HepG2 (cell line): Measurements from ENCODE around the gene GGT7. TPM values are rescaled to one million over a fixed set of nuclear protein-coding genes. Genes with fewer than 3 reads are reported as not detected.

Experiments used
- ATAD3A ChIP-seq: sonication (generic); formaldehyde crosslinking; IDR thresholded peaks from 2 replicates; pipeline ENCODE4 v1.4.0; 2020; ENCODE audit warnings: missing genetic modification reagents
- KLF15 ChIP-seq: sonication (generic); formaldehyde crosslinking; IDR thresholded peaks from 2 replicates; pipeline ENCODE4 v1.8.1; 2023; ENCODE audit warnings: borderline replicate concordance, mild to moderate bottlenecking, inconsistent platforms, missing genetic modification reagents, mixed read lengths
- MTA1 ChIP-seq: sonication (generic); formaldehyde crosslinking; IDR thresholded peaks from 2 replicates; pipeline ENCODE4 v1.4.0; 2020; ENCODE audit warnings: missing genetic modification reagents, mild to moderate bottlenecking, borderline replicate concordance
- NFATC3 ChIP-seq: sonication (generic); formaldehyde crosslinking; IDR thresholded peaks from 2 replicates; pipeline ENCODE4 v1.5.1; 2020; ENCODE audit warnings: mild to moderate bottlenecking, missing genetic modification reagents
- NFYC ChIP-seq: IDR thresholded peaks from 2 replicates; pipeline ENCODE4 v1.6.1; 2016; ENCODE audit warnings: missing genetic modification reagents, missing compliant biosample characterization
- PTBP1 ChIP-seq: fragments of 200-400 bp; formaldehyde crosslinking; IDR thresholded peaks from 2 replicates; pipeline ENCODE4 v1.6.1; 2018; ENCODE audit warnings: low read length, low read depth; ENCODE audit not compliant: poor library complexity, severe bottlenecking
- ZNF3 ChIP-seq: IDR thresholded peaks from 2 replicates; pipeline ENCODE4 v1.7.0; 2017; ENCODE audit warnings: inconsistent platforms
- ZNF331 ChIP-seq: sonication (generic); formaldehyde crosslinking; IDR thresholded peaks from 2 replicates; pipeline ENCODE4 v1.4.0; 2020; ENCODE audit warnings: missing genetic modification reagents
- ZNF773 ChIP-seq: sonication (generic); formaldehyde crosslinking; IDR thresholded peaks from 2 replicates; pipeline ENCODE4 v1.4.0; 2020; ENCODE audit warnings: missing genetic modification reagents, borderline replicate concordance
- ZNF777 ChIP-seq: sonication (generic); formaldehyde crosslinking; IDR thresholded peaks from 2 replicates; pipeline ENCODE4 v1.4.0; 2020; ENCODE audit warnings: missing genetic modification reagents
- polyA plus RNA-seq, 8 experiments: library from polyadenylated mRNA; depleted of rRNA in 3 of 8; stranded (reverse) in 7 of 8; unstranded in 1 of 8; fragments of >200 nt; fragmentation: Illumina TruSeq in 4 of 8; extraction: Trizol in 4 of 8; gene quantifications; 2 replicates each; pipeline versions ENCODE4 v1.2.1 to v1.2.3, GENCODE V29; 2011 to 2016; ENCODE audit warnings: low read depth in 4 of 8, missing spikeins in 1 of 8, mixed read lengths in 1 of 8; ENCODE audit not compliant: insufficient read depth in 1 of 8
- total RNA-seq, 5 experiments: library from RNA; depleted of rRNA; stranded (reverse); fragments of >200 nt; fragmentation: Illumina TruSeq; extraction: Trizol; gene quantifications; 2 replicates each; pipeline ENCODE4 v1.2.3, GENCODE V29; 2016; ENCODE audit warnings: low read depth in 1 of 5
- TF ChIP-seq, protein P1 (sequence below): sonication (generic); formaldehyde crosslinking; IDR thresholded peaks from 2 replicates; pipeline ENCODE4 v1.4.0; 2020; ENCODE audit warnings: missing genetic modification reagents, borderline replicate concordance
- TF ChIP-seq, protein P2 (sequence below): sonication (generic); formaldehyde crosslinking; IDR thresholded peaks from 2 replicates; pipeline ENCODE4 v1.4.0; 2020; ENCODE audit warnings: mild to moderate bottlenecking, missing genetic modification reagents, borderline replicate concordance
- TF ChIP-seq, protein P3 (sequence below): sonication (generic); formaldehyde crosslinking; conservative IDR thresholded peaks from 2 replicates; pipeline ENCODE4 v1.8.1; 2023; ENCODE audit warnings: missing genetic modification reagents
- TF ChIP-seq, protein P4 (sequence below): sonication (generic); formaldehyde crosslinking; IDR thresholded peaks from 2 replicates; pipeline ENCODE4 v1.9.0; 2021; ENCODE audit warnings: missing genetic modification reagents, borderline replicate concordance
- TF ChIP-seq, protein P5 (sequence below): sonication (generic); formaldehyde crosslinking; IDR thresholded peaks from 2 replicates; pipeline ENCODE4 v1.4.0; 2020; ENCODE audit warnings: mild to moderate bottlenecking, low read depth, missing genetic modification reagents

Gene GGT7
- total and polyA plus RNA-seq, 2 of the 13 experiments (the other 11 are each of a cell fraction or from before 2014, with no cell fraction given) = 6.6 to 23.0 TPM

DNA sequence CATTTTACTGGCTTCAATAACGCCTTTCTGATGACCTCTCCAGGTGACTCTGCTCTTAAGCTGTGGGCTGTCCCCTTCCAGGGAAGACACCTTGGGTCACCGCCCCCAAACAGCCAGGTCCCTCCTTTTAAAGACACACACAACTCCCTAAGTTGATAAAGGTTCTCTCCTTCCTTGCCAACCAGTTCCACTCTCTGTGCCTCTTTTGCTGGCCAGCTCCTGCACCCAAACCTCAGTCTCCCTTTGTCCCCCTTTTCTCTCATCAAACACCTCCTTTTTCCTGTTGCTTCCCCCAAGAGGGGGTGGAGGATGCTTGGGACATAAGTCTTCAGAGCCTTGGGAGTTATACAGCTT lies 48.2 kb downstream of the GGT7 start (continued):
- TF ChIP-seq, protein P1, sequence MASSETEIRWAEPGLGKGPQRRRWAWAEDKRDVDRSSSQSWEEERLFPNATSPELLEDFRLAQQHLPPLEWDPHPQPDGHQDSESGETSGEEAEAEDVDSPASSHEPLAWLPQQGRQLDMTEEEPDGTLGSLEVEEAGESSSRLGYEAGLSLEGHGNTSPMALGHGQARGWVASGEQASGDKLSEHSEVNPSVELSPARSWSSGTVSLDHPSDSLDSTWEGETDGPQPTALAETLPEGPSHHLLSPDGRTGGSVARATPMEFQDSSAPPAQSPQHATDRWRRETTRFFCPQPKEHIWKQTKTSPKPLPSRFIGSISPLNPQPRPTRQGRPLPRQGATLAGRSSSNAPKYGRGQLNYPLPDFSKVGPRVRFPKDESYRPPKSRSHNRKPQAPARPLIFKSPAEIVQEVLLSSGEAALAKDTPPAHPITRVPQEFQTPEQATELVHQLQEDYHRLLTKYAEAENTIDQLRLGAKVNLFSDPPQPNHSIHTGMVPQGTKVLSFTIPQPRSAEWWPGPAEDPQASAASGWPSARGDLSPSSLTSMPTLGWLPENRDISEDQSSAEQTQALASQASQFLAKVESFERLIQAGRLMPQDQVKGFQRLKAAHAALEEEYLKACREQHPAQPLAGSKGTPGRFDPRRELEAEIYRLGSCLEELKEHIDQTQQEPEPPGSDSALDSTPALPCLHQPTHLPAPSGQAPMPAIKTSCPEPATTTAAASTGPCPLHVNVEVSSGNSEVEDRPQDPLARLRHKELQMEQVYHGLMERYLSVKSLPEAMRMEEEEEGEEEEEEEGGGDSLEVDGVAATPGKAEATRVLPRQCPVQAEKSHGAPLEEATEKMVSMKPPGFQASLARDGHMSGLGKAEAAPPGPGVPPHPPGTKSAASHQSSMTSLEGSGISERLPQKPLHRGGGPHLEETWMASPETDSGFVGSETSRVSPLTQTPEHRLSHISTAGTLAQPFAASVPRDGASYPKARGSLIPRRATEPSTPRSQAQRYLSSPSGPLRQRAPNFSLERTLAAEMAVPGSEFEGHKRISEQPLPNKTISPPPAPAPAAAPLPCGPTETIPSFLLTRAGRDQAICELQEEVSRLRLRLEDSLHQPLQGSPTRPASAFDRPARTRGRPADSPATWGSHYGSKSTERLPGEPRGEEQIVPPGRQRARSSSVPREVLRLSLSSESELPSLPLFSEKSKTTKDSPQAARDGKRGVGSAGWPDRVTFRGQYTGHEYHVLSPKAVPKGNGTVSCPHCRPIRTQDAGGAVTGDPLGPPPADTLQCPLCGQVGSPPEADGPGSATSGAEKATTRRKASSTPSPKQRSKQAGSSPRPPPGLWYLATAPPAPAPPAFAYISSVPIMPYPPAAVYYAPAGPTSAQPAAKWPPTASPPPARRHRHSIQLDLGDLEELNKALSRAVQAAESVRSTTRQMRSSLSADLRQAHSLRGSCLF (CRISPR knock-in tag) = no peak
- TF ChIP-seq, protein P2, sequence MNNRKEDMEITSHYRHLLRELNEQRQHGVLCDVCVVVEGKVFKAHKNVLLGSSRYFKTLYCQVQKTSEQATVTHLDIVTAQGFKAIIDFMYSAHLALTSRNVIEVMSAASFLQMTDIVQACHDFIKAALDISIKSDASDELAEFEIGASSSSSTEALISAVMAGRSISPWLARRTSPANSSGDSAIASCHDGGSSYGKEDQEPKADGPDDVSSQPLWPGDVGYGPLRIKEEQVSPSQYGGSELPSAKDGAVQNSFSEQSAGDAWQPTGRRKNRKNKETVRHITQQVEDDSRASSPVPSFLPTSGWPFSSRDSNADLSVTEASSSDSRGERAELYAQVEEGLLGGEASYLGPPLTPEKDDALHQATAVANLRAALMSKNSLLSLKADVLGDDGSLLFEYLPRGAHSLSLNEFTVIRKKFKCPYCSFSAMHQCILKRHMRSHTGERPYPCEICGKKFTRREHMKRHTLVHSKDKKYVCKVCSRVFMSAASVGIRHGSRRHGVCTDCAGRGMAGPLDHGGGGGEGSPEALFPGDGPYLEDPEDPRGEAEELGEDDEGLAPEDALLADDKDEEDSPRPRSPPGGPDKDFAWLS (CRISPR knock-in tag) = no peak
- TF ChIP-seq NFATC3 (no peak), ZNF773 (CRISPR knock-in tag) (no peak), ATAD3A (CRISPR knock-in tag) (no peak), ZNF3 (CRISPR knock-in tag) (no peak), PTBP1 (no peak), ZNF777 (CRISPR knock-in tag) (no peak), MTA1 (CRISPR knock-in tag) (no peak), NFYC (no peak), KLF15 (CRISPR knock-in tag) (0 out of 2 replicates have a peak, but pooled peaks have one; percentile 7), ZNF331 (0 out of 2 replicates have a peak, but pooled peaks have one; percentile 11)
- TF ChIP-seq, protein P3, sequence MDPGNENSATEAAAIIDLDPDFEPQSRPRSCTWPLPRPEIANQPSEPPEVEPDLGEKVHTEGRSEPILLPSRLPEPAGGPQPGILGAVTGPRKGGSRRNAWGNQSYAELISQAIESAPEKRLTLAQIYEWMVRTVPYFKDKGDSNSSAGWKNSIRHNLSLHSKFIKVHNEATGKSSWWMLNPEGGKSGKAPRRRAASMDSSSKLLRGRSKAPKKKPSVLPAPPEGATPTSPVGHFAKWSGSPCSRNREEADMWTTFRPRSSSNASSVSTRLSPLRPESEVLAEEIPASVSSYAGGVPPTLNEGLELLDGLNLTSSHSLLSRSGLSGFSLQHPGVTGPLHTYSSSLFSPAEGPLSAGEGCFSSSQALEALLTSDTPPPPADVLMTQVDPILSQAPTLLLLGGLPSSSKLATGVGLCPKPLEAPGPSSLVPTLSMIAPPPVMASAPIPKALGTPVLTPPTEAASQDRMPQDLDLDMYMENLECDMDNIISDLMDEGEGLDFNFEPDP = 0 out of 2 replicates have a peak, but pooled peaks have one; percentile 7
- TF ChIP-seq, protein P4, sequence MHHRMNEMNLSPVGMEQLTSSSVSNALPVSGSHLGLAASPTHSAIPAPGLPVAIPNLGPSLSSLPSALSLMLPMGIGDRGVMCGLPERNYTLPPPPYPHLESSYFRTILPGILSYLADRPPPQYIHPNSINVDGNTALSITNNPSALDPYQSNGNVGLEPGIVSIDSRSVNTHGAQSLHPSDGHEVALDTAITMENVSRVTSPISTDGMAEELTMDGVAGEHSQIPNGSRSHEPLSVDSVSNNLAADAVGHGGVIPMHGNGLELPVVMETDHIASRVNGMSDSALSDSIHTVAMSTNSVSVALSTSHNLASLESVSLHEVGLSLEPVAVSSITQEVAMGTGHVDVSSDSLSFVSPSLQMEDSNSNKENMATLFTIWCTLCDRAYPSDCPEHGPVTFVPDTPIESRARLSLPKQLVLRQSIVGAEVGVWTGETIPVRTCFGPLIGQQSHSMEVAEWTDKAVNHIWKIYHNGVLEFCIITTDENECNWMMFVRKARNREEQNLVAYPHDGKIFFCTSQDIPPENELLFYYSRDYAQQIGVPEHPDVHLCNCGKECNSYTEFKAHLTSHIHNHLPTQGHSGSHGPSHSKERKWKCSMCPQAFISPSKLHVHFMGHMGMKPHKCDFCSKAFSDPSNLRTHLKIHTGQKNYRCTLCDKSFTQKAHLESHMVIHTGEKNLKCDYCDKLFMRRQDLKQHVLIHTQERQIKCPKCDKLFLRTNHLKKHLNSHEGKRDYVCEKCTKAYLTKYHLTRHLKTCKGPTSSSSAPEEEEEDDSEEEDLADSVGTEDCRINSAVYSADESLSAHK = peak; percentile 87; the same call in 1 of the 2 replicates
- TF ChIP-seq, protein P5, sequence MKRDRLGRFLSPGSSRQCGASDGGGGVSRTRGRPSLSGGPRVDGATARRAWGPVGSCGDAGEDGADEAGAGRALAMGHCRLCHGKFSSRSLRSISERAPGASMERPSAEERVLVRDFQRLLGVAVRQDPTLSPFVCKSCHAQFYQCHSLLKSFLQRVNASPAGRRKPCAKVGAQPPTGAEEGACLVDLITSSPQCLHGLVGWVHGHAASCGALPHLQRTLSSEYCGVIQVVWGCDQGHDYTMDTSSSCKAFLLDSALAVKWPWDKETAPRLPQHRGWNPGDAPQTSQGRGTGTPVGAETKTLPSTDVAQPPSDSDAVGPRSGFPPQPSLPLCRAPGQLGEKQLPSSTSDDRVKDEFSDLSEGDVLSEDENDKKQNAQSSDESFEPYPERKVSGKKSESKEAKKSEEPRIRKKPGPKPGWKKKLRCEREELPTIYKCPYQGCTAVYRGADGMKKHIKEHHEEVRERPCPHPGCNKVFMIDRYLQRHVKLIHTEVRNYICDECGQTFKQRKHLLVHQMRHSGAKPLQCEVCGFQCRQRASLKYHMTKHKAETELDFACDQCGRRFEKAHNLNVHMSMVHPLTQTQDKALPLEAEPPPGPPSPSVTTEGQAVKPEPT = no peak
